Neural progenitor cell (in vitro differentiated cells): ENCODE measurements around the gene CTIF.

Experiments
- EZH2phosphoT487 ChIP-seq: fragments of 200-600 bp; sonication (generic); IDR thresholded peaks from 2 replicates; pipeline ENCODE4 v1.6.1; 2017; ENCODE audit warnings: antibody characterized with exemption
- TF ChIP-seq, protein P1 (sequence below): fragments of 200-600 bp; sonication (generic); IDR thresholded peaks from 2 replicates; pipeline ENCODE4 v1.5.1; 2017; ENCODE audit warnings: antibody characterized with exemption, mild to moderate bottlenecking

DNA sequence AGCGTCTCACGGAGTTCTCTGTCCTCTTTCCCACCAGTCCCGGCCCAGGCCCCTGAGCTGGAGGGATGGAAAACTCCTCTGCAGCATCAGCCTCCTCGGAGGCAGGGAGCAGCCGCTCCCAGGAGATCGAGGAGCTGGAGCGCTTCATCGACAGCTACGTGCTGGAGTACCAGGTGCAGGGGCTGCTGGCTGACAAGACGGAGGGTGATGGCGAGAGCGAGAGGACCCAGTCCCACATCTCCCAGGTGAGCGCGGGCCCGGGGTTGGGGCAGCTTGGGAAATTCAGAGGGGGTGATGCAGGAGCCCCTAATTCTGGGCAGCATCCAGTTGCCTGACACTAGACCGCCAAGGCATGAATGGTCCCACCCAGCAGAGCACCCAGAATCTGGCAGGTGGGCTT, 80.7 kb downstream of the CTIF start:
- TF ChIP-seq, protein P1, sequence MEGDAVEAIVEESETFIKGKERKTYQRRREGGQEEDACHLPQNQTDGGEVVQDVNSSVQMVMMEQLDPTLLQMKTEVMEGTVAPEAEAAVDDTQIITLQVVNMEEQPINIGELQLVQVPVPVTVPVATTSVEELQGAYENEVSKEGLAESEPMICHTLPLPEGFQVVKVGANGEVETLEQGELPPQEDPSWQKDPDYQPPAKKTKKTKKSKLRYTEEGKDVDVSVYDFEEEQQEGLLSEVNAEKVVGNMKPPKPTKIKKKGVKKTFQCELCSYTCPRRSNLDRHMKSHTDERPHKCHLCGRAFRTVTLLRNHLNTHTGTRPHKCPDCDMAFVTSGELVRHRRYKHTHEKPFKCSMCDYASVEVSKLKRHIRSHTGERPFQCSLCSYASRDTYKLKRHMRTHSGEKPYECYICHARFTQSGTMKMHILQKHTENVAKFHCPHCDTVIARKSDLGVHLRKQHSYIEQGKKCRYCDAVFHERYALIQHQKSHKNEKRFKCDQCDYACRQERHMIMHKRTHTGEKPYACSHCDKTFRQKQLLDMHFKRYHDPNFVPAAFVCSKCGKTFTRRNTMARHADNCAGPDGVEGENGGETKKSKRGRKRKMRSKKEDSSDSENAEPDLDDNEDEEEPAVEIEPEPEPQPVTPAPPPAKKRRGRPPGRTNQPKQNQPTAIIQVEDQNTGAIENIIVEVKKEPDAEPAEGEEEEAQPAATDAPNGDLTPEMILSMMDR: no peak
- no peak for TF ChIP-seq EZH2phosphoT487
